GM21367 (cell line): ENCODE measurements around the gene FAM78A.
"Not testable (repeated sequence)": the region's sequence is repeated elsewhere in the genome, so short reads cannot be mapped to it uniquely, and the experiment has no call there.

Experiments used
- ATAC-seq: cut with Tn5 transposase; IDR thresholded peaks from one replicate; pipeline ENCODE4 v1.9.1; 2021; ENCODE audit not compliant: unreplicated experiment

Gene FAM78A

DNA sequence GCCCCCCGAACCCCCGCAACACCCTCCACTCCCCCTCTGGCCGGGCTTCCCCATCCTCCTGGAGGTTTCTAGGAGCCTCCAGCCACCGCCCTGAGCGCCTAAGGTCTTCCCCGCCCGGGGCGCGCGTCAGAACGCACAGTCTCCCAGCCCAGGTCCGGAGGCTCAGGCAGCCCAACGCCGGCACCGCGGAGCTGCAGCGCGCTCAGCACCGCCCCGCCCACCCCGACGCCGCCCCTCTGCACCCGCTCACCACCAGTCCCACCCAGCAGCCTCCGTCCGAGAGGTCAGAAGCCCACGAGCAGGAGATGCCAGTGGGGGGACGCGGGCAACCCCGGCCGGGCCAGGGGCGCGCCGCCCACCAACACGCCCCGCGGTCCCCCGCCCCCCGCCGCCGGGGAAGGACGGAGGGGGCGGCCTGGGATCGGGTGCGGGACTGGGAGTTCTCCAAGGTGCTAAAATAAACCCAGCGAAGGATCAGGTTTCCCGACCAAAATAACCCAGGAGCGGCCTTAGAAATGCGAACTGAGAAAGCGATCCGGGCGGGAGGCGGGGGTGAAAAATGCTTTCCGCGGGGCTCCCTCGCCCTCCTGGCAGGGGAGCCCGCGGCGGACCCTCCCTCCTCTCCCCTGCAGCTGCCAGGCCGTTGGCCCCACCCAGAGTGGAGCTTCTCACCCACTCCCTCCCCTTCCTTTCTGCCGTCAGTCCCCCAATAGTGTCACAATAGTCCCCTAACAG is 6.5 kb upstream of the FAM78A start:
- no peak for ATAC-seq

DNA sequence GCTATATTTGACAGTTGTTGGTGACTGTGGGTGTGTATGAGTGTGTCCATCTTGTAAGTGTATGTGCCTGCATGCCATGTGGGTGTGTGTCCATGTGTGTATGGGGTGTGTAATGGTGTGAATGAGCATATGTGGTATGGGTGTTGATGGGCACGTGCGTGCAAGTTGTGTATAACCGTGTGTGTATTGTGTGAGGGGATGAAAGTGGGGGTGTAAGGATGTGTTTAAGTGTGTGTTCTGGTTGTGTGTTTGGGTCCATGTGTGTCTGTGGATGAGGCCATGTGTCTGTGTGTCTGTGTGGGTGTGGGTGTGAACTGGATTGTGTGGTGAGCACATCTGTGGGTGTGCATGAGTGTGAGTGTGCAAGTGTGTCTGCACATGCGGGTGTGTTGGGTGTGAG is 5.9 kb upstream of the FAM78A start:
- ATAC-seq = no peak

DNA sequence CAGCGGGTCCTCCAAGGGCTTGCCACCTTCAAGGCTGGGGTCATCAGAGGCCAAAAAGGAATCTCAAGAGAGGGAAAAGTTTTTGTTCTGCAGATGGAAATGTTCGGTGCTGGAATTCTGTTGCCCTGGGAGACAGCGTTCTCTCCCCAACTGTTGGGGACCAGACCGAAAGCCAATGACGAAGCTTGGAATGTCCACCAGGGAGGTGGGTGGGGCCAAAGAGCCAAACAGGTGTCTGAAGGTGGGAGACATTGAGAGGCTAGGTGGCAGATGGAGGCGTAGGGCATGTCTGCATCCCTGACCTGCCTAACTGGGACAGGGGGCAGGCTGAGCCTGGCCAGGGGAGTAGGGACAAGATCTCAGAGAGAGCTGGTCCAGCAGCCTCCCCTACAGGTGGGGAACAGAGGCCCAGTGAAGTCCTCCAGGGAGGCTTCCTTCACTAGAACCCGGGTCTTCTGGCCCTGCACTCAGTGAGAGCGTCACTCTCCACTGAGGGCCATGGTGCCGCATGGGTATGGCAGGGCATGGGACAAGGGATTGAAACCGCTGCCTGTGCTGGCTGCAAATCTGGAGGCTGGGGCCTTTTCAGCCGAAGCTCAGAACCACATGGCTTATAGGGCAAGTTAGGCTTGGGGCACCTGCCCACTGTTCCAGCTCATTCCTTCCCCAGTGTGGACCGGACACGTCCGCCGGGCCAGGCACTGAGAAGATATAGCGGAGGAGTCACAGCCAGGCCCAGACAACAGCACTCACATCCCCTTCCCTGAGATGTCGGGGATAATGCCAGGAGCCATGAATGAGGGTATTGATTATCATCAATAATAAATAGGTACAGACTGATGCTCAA is 5.0 kb upstream of the FAM78A start:
- no peak for ATAC-seq

DNA sequence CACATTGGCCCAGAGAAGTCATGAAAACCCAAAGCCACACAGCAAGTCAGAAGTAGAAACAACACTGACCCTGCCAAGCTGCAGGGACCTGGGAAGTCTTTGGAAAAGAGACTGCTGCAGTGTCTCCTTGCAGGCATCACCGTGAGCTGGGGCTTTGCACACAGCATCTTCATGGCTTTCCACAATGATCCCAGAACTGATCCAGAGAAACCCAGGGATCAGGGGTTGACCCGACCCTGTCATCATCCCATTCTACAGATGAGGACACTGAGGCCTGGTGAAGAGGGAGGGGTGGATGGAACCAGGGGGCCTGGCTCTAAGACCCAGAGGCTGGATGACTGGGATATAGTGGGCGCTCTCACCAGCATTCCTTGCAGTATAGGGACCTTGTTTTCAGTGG is 4.3 kb upstream of the FAM78A start:
- no peak for ATAC-seq

DNA sequence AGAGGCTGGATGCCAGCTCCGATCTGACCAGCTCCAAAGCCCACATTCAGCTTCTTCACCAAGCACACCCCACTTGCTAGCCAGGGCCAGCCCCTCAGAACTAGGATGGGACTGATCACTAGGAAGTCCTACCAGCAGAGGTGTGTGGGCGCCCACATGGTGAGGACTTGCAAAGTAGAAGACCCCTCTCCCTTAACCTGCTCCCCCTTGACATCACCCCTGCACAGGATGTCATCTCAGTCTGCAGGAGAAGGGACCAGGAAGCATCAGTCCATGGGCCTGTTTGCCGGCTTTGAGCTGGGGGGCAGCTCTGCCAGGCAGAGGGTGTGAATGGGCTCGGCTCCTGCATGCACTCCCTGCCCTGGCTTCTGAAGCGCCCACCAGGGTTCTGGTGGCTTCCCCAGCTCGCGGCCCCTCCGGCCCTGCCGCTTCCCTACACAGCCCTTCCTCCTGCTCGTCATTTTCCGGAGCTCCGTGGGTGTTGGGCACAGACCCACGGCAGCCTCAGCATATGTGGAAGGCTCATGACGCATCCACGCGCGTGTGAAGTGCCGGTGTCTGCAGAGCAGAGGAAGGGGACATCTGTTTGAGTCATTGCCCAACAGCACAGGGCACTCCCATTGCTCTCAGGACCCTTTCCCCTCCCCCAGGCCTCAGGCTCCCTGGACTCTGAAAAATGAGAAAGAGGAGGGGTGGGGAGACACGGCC is 3.7 kb upstream of the FAM78A start:
- ATAC-seq = no peak

DNA sequence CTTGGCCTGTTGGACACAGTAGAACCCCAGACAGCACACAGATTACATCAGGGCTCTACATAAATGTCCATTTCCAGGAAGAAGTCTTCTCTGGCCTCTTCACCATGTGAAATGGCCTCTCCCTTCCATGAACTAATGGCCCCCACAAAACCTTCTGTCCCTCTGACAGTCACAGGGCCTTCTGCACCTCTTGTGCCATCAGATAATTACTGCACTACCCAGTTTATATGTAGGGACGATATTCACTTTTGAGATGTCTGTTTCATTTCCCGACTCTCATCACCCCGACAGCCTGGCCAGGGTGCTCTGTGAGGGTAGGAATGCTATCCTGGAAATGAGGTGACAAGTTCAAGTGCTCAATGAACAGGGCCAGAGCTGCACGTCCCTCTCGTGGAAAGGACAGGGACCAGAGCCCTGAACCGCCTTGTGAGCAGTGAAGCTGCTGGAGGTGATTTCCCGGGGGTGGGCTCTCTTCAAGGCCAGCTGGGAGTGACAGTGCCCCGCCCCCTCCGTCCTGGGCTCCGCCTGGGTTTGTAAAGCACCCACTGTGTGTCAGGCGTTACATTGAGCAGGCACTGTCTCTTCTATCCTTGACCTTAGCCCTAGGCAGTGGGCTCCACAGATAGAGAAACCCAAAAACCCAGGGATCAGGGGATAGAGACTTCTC is 3.0 kb upstream of the FAM78A start:
- no peak for ATAC-seq

DNA sequence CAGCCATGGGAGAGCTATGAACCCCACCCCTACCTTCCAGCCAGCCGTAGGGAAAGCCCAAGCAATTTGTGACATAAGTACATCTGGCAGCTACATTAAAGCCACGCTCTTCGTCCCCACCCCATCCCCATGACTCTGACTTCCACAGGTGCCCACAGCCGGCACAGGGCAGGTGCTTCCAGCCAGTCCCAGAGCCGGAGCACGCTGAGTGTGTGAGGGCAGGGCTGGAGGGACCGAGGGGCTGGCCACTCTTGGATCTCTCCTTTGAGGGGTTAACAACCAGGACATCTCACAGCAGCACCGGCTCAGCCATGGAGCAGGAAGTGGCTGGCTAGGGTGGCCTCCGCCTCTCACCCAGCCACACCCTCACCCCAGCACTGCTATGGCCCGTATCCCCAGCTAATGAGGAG is 2.4 kb upstream of the FAM78A start:
- no peak for ATAC-seq

DNA sequence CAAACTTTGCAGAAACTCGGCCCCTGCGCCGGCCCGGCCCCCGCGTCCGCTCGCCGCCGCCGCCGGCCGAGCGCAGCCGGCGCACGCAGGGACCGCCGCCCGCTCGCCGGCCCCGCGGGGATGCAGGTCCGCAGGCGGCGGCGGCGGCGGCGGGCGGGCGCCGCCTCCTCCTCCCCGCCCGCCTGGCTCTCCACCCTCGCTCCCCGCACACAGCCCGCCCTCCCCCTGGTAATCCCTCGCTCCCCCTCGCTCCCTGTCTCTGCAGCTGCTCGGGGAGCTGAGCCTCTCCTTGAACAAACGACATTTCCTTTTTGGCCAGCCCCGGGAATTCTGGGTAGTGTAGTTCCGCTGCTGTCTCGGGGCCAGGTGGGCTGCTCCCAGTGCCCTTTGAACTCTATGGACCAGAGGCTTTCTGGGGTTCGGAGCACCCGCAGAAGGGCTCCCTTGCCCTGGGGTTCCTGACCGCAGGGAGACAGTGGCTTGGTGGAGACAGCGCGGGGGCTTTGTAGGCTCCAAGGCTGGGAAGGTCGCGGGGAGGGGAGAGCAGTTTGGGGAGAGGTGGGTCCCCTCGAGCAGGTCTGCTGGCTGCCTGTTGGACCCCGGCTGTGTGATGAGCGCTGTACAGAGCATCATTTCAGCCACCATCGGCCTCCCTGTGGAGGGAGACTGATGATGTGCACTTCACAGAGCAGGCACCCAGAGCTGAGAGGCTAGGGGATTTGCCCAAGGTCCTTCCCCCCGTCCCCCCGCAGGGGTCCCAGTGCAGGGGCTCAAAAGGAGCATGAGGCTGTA is 1.8 kb upstream of the FAM78A start:
- no peak for ATAC-seq

DNA sequence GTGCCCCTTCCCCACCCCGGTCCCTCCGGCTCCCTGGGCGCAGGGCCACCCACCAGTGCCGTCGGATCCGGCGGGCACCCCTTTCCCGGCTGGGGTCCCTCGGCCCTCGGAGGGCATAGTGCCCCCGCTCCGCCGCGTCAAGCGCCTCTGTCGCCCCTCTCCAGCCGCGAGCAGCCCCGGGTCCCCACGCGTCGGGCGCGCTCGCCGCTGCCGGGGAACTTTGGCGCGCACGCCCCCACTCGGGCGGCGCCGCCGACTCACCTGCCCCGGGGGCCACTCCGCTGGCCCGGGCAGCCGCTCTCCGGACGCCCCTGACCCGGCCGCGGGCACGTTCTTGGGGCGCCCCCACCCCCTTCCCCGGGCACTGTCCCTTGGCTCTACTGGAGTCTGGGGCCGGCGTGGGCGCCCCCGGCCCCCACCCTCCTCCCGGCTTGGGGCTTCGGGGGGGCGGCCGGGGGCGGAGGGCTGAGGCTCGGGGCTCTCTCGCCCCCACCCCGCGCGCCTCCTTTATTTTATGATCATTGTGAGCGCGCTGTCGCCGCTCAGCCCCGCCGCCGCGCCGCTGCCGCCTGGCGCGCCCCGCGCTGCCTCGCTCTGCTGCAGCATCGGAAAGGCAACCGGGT is 1.1 kb upstream of the FAM78A start:
- no peak for ATAC-seq

DNA sequence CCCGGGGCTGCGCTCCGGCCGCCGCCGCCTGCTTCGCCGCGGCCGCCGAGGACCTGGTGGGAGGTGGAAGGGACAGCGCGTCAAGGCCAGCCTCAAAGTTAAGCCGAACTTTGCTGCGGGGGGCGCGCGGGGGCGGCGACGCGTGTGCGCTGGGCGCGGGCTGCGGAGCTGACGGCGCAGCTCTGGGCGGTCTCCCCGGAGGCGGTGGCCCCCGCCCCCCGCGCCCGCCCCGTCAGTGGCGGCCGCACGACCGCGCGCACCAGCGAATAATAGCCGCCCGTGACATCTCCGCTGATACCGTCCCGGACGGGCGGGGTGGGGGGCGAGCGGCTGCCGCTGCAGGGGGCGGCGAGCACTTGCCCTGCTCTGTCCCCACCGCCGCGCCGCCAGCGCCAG is 579 bp upstream of the FAM78A start:
- no peak for ATAC-seq

DNA sequence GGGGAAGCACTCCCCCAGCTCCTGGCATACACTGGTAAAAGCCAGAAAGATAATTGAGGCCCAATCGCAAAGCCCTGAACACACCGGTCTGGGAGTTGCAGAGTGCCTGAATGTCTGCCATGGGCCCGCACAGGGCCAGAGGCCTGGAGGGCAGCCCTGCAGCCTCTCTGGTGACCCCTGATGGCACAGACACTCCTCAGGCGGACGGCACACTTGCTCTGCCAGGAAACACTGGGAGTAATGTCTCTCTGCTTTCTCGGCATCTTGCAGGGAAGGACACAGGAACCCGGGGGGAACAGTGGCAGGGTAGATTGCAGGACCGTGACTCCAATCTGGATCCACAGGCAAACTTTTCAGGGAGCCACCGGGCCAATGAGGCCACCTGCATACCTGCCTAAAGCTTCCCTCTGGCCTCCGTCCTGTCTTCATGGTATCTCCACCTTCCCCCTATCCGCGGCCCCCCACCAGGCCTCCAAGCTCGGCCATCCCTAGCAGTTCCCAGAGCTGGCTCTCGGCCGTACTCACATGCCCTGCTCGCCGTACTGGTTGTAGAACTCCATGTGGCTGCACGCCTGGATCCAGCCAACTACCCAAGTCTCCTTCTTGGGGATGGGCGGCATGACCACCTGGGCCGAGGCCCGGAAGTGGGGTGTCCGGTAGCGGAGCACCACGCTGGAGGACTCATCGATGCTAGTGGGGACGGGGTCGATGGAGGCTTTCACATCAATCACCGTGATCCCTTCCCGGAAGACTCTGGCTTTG is 797 bp downstream of the FAM78A start:
- ATAC-seq = no peak

DNA sequence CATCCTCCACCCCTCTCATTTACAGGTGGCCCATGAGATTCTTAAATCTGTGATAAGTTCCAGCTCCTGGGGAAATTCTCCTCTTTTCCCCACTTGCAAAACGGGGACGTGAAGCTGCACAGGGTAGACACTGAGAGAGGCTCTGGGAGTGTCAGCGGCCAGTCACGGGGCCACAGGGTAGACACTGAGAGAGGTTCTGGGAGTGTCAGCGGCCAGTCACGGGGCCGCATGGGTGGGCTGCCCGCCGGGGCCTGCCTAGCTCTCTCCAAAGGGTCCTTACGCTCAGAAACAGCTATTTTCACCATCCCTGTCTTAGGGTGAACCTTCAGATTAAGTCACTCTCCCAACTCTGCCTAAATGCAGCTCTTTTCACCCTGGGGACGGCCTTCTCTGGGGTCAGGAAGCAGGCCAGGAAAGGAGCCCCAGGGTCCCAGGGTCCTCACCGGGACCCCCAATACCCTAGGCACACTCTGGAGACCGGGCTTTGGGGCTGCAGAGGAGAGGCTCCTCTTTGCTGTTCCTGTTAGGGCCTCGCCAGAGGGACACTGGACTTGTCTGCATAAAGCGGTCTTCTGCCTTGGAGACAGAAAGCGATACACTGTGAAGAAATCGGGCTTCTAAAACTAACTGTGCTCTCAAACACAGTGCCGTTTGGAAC is 1.5 kb downstream of the FAM78A start:
- ATAC-seq = no peak

DNA sequence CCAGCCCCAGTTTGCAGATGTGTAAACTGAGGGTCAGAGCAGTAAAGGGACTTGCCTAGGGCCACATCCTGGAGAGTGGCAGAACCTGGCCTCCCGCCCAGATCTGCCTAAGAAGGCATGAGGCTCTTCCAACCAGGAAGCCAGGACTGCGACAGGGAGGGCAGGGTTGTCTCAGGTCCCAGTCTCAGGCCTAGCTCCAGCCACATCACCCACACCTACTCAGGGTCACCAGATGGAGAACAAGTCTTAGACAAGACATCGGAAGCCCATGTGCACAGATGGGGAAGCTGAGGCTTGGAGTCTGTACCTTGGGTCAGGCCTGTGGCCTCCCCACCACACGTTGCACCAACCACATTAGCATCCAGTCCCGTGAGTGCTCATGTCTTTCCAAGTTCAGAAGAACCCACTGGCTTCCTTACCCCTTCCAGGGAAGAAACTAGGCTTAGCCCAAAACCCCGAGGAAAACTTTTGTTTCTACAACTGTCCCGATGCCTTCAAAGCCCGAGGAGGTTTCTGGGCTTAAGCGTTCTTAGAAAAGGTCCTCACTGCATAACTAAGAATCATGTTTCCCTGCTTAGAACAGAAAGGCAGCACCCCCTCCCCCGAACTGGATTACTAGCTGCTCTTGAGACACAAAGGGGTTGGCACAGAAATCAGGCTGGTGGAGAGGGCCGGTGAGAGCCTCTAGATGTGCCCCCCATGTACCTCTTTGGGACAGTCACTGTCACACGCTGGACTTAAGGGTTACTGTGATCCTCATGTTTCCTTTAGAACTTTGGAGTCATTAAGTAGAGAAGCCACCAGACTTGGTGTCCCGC is 2.2 kb downstream of the FAM78A start:
- ATAC-seq = no peak

DNA sequence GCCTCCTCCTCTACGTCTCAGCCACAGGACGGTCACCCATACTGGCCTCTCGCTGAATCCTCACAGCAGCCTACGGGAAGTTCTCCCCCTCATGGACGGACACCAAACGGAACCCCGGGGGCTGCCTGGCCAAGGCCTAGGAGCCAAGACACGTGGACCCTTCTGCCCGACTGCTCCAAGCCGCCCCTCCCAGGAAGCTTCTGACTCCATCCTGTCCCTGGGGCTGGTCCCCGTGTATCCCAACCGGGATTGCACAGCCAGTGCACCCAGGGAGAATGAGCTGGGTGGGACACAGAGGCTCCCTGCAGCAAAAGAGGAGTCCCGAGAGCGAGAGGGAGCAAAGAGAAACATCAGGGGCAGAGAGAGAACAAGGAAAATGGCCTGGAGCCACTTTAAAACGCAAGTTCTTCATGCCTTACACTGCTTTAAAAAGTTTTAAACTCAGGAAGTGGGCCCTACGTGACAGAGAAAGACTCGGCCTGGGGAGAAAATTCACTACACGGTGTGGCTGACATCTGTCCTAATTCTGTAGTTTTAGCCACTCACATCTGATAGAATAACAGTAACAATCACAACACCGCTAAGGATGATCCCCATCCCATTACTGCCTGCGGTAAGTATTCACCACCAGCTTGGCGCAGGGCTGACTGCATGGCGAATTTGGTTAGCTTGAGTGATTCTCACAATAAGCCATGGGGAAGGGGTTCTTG is 3.0 kb downstream of the FAM78A start:
- ATAC-seq = no peak

DNA sequence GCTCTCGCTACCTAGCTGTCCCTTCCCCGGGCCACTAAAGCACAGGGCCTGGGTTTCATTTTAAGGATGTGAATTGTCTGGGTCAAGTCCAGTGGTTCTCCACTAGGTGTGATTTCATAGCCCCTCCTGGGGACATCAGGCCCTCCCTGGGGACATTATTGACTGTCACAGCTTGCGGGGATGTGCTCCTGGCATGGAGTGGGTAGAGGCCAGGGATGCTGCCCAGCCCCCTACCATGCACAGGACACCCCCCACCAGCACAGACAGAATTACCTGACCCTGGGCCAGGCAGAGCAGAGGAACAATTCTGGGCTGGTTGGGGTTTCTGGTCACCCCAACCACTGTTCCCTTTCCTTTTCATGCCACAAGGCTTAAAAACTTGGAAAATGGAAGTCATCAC is 4.1 kb downstream of the FAM78A start:
- no peak for ATAC-seq

DNA sequence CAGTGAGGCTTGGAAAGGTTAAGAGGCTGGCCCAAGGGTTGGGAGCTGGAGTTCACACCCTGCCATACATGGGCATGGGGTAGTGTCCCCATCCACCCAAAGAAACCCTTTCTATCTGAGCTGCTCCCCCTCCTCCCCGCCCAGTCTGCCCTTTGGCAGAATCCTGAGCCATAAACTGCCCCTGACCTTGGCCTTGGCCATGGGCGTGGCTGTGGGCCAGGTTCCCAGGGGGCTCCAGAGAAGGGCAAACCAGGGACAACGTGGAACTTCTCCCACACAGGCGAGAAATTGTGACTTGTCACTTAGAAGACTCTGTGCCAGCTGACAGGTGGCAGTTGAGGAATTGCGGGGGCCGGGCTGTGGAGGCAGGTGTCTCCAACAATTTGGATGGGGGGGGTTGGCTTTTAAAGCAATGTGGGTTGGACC is 4.8 kb downstream of the FAM78A start:
- ATAC-seq = no peak

DNA sequence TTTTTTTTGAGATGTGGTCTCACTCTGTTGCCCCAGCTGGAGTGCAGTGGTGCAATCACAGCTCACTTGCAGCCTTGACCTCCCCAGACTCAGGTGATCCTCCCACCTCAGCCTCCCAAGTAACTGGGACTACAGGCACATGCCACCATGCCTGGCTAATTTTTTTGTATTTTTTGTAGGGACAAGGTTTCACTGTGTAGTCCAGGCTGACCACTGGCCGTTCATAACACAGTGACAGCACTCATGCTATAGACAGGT is 5.4 kb downstream of the FAM78A start:
- ATAC-seq = not testable (repeated sequence)
